GM18502 (cell line): Measurements from ENCODE around the gene ERP27.

Experiments used
- ATAC-seq: cut with Tn5 transposase; IDR thresholded peaks from one replicate; pipeline ENCODE4 v1.9.1; 2021; ENCODE audit warnings: mild to moderate bottlenecking; ENCODE audit not compliant: unreplicated experiment, poor library complexity

ERP27 gene

GRCh38 chr12:14879222-14879933 lies 59.0 kb downstream of the ERP27 start:
- no peak for ATAC-seq

GRCh38 chr12:14878488-14878887 lies 59.8 kb downstream of the ERP27 start:
- ATAC-seq, result no peak

- no peak for ATAC-seq
Measured at GRCh38 chr12:14876833-14877232, 61.5 kb downstream of the ERP27 start.

GRCh38 chr12:14874882-14875281 lies 63.5 kb downstream of the ERP27 start:
- ATAC-seq, result no peak

- ATAC-seq, result no peak
Measured at GRCh38 chr12:14873440-14874185, 64.7 kb downstream of the ERP27 start.

GRCh38 chr12:14871886-14872285 lies 66.5 kb downstream of the ERP27 start:
- ATAC-seq, result no peak

- no peak for ATAC-seq
Measured at GRCh38 chr12:14871247-14871646, 67.1 kb downstream of the ERP27 start.

GRCh38 chr12:14868916-14869506 lies 69.3 kb downstream of the ERP27 start:
- ATAC-seq, result no peak
